NB4 (cell line): ENCODE measurements around the gene HS6ST3.
A peak's percentile ranks its signal among the peaks of the same experiment; 100 is the strongest.

Experiments used
- DNase-seq: peaks from one replicate; pipeline ENCODE4 v3.0.0; 2010; ENCODE audit warnings: low read depth
- H3K4me3 ChIP-seq: one replicate; pipeline ENCODE4 v1.5.1; 2011; ENCODE audit warnings: mild to moderate bottlenecking, low read depth, low read length, moderate library complexity
- CTCF ChIP-seq: IDR thresholded peaks from one replicate; pipeline ENCODE4 v1.5.1; 2012; ENCODE audit warnings: low read depth, low read length
- MYC ChIP-seq: IDR thresholded peaks from 2 replicates; pipeline ENCODE4 v1.6.1; 2011; ENCODE audit warnings: low read depth, low read length
- POLR2A ChIP-seq: IDR thresholded peaks from 2 replicates; pipeline ENCODE4 v1.6.1; 2011; ENCODE audit warnings: mild to moderate bottlenecking; ENCODE audit not compliant: insufficient read length; ENCODE audit errors: extremely low read depth
- TF ChIP-seq, protein P1 (sequence below): IDR thresholded peaks from 2 replicates; pipeline ENCODE4 v1.6.1; 2011; ENCODE audit warnings: low read depth, low read length

Gene HS6ST3

DNA sequence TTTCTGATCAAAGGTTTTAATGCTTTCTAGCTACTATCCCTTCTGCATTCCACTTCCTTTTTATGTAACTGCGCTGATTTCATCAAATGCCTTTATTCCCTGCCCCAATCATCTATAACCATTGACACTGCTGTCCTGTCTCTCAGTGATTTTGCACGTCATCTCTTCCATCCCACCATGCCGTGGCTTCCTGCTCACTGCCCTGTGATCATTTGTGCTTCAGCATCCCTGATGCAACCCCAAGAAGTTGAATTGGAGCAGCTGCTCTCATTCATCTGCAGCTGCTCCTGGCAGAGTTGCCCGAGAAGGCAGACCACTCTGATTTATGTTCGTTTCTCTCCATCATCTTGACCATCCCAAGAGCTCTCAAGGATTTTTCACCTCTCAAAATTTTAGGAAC is 112.4 kb downstream of the HS6ST3 start:
- DNase-seq = no peak
- no peak overlapping the region for H3K4me3 ChIP-seq
- no peak for TF ChIP-seq MYC
- TF ChIP-seq CTCF = no peak
- TF ChIP-seq POLR2A = no peak
- TF ChIP-seq, protein P1, sequence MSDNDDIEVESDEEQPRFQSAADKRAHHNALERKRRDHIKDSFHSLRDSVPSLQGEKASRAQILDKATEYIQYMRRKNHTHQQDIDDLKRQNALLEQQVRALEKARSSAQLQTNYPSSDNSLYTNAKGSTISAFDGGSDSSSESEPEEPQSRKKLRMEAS = no peak

GRCh38 chr13:96203471-96203870 is 113.6 kb downstream of the HS6ST3 start:
- TF ChIP-seq, protein P1 = no peak
- TF ChIP-seq MYC = no peak
- H3K4me3 ChIP-seq = no peak overlapping the region
- no peak for DNase-seq

GRCh38 chr13:96214824-96215445 is 125.0 kb downstream of the HS6ST3 start:
- no peak for TF ChIP-seq MYC
- H3K4me3 ChIP-seq = no peak overlapping the region
- peak; percentile 16 for DNase-seq

- no peak overlapping the region for H3K4me3 ChIP-seq
- TF ChIP-seq MYC = no peak
- TF ChIP-seq CTCF = no peak
- TF ChIP-seq, protein P1 = no peak
- no peak for DNase-seq
Observed at GRCh38 chr13:96216543-96216942, 126.6 kb downstream of the HS6ST3 start.

DNA sequence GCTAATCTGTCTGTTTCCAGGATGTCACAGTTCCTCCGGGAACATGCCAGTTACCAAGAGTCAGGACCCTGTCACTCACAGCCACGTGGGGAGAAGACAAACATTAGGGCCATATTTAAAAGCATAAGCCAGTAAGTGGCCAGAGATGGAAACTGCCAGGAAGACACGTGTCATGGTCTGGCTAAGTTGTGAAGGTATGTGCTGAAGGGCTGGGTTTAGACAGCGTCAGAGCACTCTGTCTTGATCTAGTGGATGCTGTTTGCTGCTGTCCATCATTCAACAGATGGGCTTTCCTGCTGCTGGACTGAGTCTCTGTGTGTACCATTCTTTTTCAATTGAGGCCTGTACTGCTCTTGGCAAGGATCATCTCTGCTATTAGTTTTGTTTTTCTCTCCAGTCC is 128.6 kb downstream of the HS6ST3 start:
- TF ChIP-seq MYC = no peak
- TF ChIP-seq POLR2A = no peak
- no peak for TF ChIP-seq CTCF
- TF ChIP-seq, protein P1 = no peak
- no peak for DNase-seq

GRCh38 chr13:96221471-96221870 is 131.6 kb downstream of the HS6ST3 start:
- no peak for DNase-seq
- TF ChIP-seq CTCF = no peak
- TF ChIP-seq MYC = no peak
- no peak for TF ChIP-seq POLR2A
- TF ChIP-seq, protein P1 = no peak
- no peak overlapping the region for H3K4me3 ChIP-seq

More for the DNA sequence above, 128.6 kb downstream of the HS6ST3 start:
- H3K4me3 ChIP-seq = no peak overlapping the region

DNA sequence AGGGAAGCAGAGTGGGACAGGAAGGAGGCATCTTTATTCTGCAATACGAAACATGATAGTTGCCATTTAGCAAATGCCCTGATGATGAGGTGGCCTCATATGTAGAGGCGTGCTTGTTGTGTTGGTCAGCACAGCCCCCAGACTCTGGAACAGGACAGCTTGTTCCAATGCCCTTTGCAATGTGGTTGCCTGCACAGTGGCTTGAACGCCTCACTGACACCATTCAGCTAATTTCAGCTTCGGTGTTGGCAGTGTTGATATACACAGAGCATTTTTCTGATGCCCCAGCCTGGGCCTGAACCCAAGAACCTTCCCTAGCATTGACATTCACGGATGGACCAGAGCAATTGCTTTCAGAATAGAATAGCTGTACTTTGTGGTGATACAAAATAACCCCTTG is 133.3 kb downstream of the HS6ST3 start:
- H3K4me3 ChIP-seq = no peak overlapping the region
- TF ChIP-seq, protein P1 = no peak
- TF ChIP-seq POLR2A = no peak
- TF ChIP-seq CTCF = no peak
- TF ChIP-seq MYC = no peak
- DNase-seq = no peak
